OCI-LY7 (cell line): ENCODE data around the gene CEP72. TPM values are rescaled to one million over a fixed set of nuclear protein-coding genes. Genes with fewer than 3 reads are reported as not detected.
"Not testable (repeated sequence)": the region's sequence is repeated elsewhere in the genome, so short reads cannot be mapped to it uniquely, and the experiment has no call there.

Source experiments
- BruUV-seq: library from RNA; stranded (reverse); fragments of 400-500 nt; replicated peaks from 2 replicates; lab custom pipeline; 2021; lab: Mats Ljungman, UMichigan
- CTCF ChIA-PET: fragments of 300-600 bp; sonication (Branson Sonifier 250); formaldehyde crosslinking; loops from one replicate; lab custom pipeline; 2022; ENCODE audit warnings: antibody characterized with exemption; ENCODE audit not compliant: unreplicated experiment; lab: Charles Lee
- POLR2A ChIA-PET: fragments of 300-600 bp; sonication (Branson Sonifier 250); formaldehyde crosslinking; loops from one replicate; lab custom pipeline; 2022; ENCODE audit warnings: antibody characterized with exemption; lab: Charles Lee
- DNase-seq: peaks from one replicate; pipeline ENCODE4 v3.0.0-alpha.2; 2015; ENCODE audit warnings: low spot score
- H2AFZ ChIP-seq: fragments of 200-600 bp; sonication (generic), shearing (Covaris generic); 2 replicates; pipeline ENCODE4 v1.6.1; 2014; ENCODE audit warnings: mild to moderate bottlenecking, antibody characterized with exemption, low read length, moderate library complexity
- H3K27ac ChIP-seq: fragments of 200-600 bp; sonication (generic); 2 replicates; pipeline ENCODE4 v1.5.1; 2014; ENCODE audit warnings: mixed run types, low read depth, mild to moderate bottlenecking, moderate library complexity, low read length, inconsistent platforms; ENCODE audit not compliant: poor library complexity, severe bottlenecking
- H3K36me3 ChIP-seq: fragments of 200-600 bp; sonication (generic); 2 replicates; pipeline ENCODE4 v1.6.1; 2014; ENCODE audit warnings: mild to moderate bottlenecking, antibody characterized with exemption, low read length, moderate library complexity, mixed read lengths; ENCODE audit not compliant: insufficient read depth
- H3K4me1 ChIP-seq: fragments of 200-600 bp; sonication (generic); 2 replicates; pipeline ENCODE4 v1.5.1; 2014; ENCODE audit warnings: mild to moderate bottlenecking, low read length; ENCODE audit not compliant: insufficient read depth, poor library complexity, severe bottlenecking
- H3K4me2 ChIP-seq: fragments of 200-600 bp; sonication (generic); 2 replicates; pipeline ENCODE4 v1.6.1; 2014; ENCODE audit warnings: mild to moderate bottlenecking, low read length
- H3K4me3 ChIP-seq: fragments of 200-600 bp; sonication (generic); 2 replicates; pipeline ENCODE4 v1.5.1; 2014; ENCODE audit warnings: mild to moderate bottlenecking, low read depth, low read length; ENCODE audit not compliant: poor library complexity, severe bottlenecking
- H3K79me2 ChIP-seq: fragments of 200-600 bp; sonication (generic); 2 replicates; pipeline ENCODE4 v1.6.1; 2016; ENCODE audit warnings: low read depth, mild to moderate bottlenecking, low read length, moderate library complexity, mixed read lengths; ENCODE audit not compliant: insufficient read depth
- H3K9me2 ChIP-seq: fragments of 200-600 bp; sonication (generic); 2 replicates; pipeline ENCODE4 v1.6.1; 2016; ENCODE audit warnings: mild to moderate bottlenecking, low read length, mixed read lengths; ENCODE audit not compliant: insufficient read depth
- H3K9me3 ChIP-seq: fragments of 200-600 bp; sonication (generic); 2 replicates; pipeline ENCODE4 v1.6.1; 2014; ENCODE audit warnings: mild to moderate bottlenecking, mixed run types, low read length, mixed read lengths
- H4K20me1 ChIP-seq: fragments of 200-600 bp; sonication (generic); 2 replicates; pipeline ENCODE4 v1.6.1; 2014; ENCODE audit warnings: mild to moderate bottlenecking, antibody characterized with exemption, low read length, moderate library complexity, mixed read lengths; ENCODE audit not compliant: insufficient read depth
- EZH2phosphoT487 ChIP-seq: fragments of 200-600 bp; sonication (generic); IDR thresholded peaks from 2 replicates; pipeline ENCODE4 v1.6.1; 2018; ENCODE audit warnings: low read depth, borderline replicate concordance, mild to moderate bottlenecking, mixed run types, antibody characterized with exemption, low read length, moderate library complexity, mixed read lengths
- intact Hi-C: fragments of 100-400 bp; cut with micrococcal nuclease; formaldehyde crosslinking; loops from one replicate; pipeline ENCODE4 v1.10.0; 2022; ENCODE audit not compliant: unreplicated experiment
- total RNA-seq, 2 experiments: library from RNA; depleted of rRNA in 1 of 2; stranded (reverse); fragments of >200 nt in 1 of 2; shearing (Covaris generic) in 1 of 2; gene quantifications; 2 replicates each; pipeline ENCODE4 v1.2.3, GENCODE V29; 2014 to 2022
- TF ChIP-seq, protein P1 (sequence below): fragments of 200-600 bp; sonication (generic); conservative IDR thresholded peaks from 2 replicates; pipeline ENCODE4 v1.5.1; 2014; ENCODE audit warnings: mild to moderate bottlenecking, antibody characterized with exemption, low read length, moderate library complexity, mixed read lengths

Gene CEP72
- total RNA-seq, 2 experiments from 2014 or later = 26.9 to 42.7 TPM

GRCh38 chr5:580436-580835, 31.7 kb upstream of the CEP72 start:
- Histone ChIP-seq H2AFZ (no peak overlapping the region), H3K9me3 (peaks cover 9% of the 10 kb centered on the region; the same call in 1 of the 2 replicates), H3K4me2 (no peak overlapping the region), H3K4me1 (no peaks in the 10 kb centered on the region), H4K20me1 (no peaks in the 10 kb centered on the region), H3K9me2 (no peaks in the 10 kb centered on the region), H3K27ac (no peak overlapping the region), H3K4me3 (no peak overlapping the region), H3K79me2 (no peaks in the 10 kb centered on the region), H3K36me3 (no peaks in the 10 kb centered on the region)
- no peak for DNase-seq
- ChIA-PET POLR2A (no interaction called here), CTCF (no interaction called here)
- TF ChIP-seq EZH2phosphoT487 = no peak
- TF ChIP-seq, protein P1, sequence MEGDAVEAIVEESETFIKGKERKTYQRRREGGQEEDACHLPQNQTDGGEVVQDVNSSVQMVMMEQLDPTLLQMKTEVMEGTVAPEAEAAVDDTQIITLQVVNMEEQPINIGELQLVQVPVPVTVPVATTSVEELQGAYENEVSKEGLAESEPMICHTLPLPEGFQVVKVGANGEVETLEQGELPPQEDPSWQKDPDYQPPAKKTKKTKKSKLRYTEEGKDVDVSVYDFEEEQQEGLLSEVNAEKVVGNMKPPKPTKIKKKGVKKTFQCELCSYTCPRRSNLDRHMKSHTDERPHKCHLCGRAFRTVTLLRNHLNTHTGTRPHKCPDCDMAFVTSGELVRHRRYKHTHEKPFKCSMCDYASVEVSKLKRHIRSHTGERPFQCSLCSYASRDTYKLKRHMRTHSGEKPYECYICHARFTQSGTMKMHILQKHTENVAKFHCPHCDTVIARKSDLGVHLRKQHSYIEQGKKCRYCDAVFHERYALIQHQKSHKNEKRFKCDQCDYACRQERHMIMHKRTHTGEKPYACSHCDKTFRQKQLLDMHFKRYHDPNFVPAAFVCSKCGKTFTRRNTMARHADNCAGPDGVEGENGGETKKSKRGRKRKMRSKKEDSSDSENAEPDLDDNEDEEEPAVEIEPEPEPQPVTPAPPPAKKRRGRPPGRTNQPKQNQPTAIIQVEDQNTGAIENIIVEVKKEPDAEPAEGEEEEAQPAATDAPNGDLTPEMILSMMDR = no peak
- intact Hi-C loops = no loop called here
- BruUV-seq = no TSS peak

- ChIA-PET POLR2A (no interaction called here), CTCF (no interaction called here)
- H3K4me1 ChIP-seq = no peaks in the 10 kb centered on the region
- BruUV-seq = no TSS peak
- TF ChIP-seq, protein P1 = no peak
- TF ChIP-seq EZH2phosphoT487 = no peak
- peaks cover 9% of the 10 kb centered on the region; the same call in 1 of the 2 replicates for H3K9me3 ChIP-seq
- no peak for DNase-seq
- no peaks in the 10 kb centered on the region for H3K36me3 ChIP-seq
- H4K20me1 ChIP-seq = no peaks in the 10 kb centered on the region
- no peak overlapping the region for H3K4me2 ChIP-seq
- no peak overlapping the region for H2AFZ ChIP-seq
- H3K9me2 ChIP-seq = no peaks in the 10 kb centered on the region
- H3K79me2 ChIP-seq = no peaks in the 10 kb centered on the region
- H3K27ac ChIP-seq = no peak overlapping the region
- no peak overlapping the region for H3K4me3 ChIP-seq
- intact Hi-C loops = no loop called here
These were observed 30.9 kb upstream of the CEP72 start for GRCh38 chr5:581266-581665.

GRCh38 chr5:581941-582340, 30.2 kb upstream of the CEP72 start:
- H3K4me2 ChIP-seq = no peak overlapping the region
- no peaks in the 10 kb centered on the region for H3K79me2 ChIP-seq
- TF ChIP-seq, protein P1 = no peak
- TF ChIP-seq EZH2phosphoT487 = no peak
- no peak overlapping the region for H2AFZ ChIP-seq
- ChIA-PET CTCF (no interaction called here), POLR2A (no interaction called here)
- H3K9me3 ChIP-seq = peaks cover 3% of the 10 kb centered on the region; the same call in 1 of the 2 replicates
- DNase-seq = no peak
- H4K20me1 ChIP-seq = no peaks in the 10 kb centered on the region
- H3K9me2 ChIP-seq = no peaks in the 10 kb centered on the region
- no peaks in the 10 kb centered on the region for H3K4me1 ChIP-seq
- no TSS peak for BruUV-seq
- no peaks in the 10 kb centered on the region for H3K36me3 ChIP-seq
- H3K27ac ChIP-seq = no peak overlapping the region
- intact Hi-C loops = no loop called here
- no peak overlapping the region for H3K4me3 ChIP-seq

GRCh38 chr5:582445-582844, 29.7 kb upstream of the CEP72 start:
- BruUV-seq, H2AFZ ChIP-seq, intact Hi-C loops, H3K9me2 ChIP-seq, H3K9me3 ChIP-seq, H3K36me3 ChIP-seq, H3K27ac ChIP-seq, H3K4me2 ChIP-seq, H3K4me1 ChIP-seq, POLR2A ChIA-PET, DNase-seq, H3K79me2 ChIP-seq, CTCF ChIA-PET, H3K4me3 ChIP-seq, H4K20me1 ChIP-seq: not testable (repeated sequence)
